ES-I3 (cell line): ENCODE data around the gene LGALS7.
"Not testable (repeated sequence)": the region's sequence is repeated elsewhere in the genome, so short reads cannot be mapped to it uniquely, and the experiment has no call there.

Experiments
- H3K36me3 ChIP-seq: 2 replicates; pipeline ENCODE4 v1.6.1; 2013; ENCODE audit warnings: mild to moderate bottlenecking, low read length, control low read depth, moderate library complexity; ENCODE audit not compliant: insufficient read depth
- H3K4me1 ChIP-seq: 2 replicates; pipeline ENCODE4 v1.6.1; 2013; ENCODE audit warnings: mild to moderate bottlenecking, control low read depth, low read length; ENCODE audit not compliant: insufficient read depth
- H3K9ac ChIP-seq: 2 replicates; pipeline ENCODE4 v1.6.1; 2013; ENCODE audit warnings: low read depth, mild to moderate bottlenecking, low read length, moderate library complexity
- H3K9me3 ChIP-seq: 2 replicates; pipeline ENCODE4 v1.6.1; 2013; ENCODE audit warnings: mild to moderate bottlenecking, low read length, moderate library complexity; ENCODE audit not compliant: control insufficient read depth, insufficient read depth

The LGALS7 gene

GRCh38 chr19:38791451-38792064, 18.2 kb upstream of the LGALS7 start:
- H3K9me3 ChIP-seq, H3K4me1 ChIP-seq, H3K36me3 ChIP-seq, H3K9ac ChIP-seq: not testable (repeated sequence)

- not testable (repeated sequence) for H3K9me3 ChIP-seq, H3K9ac ChIP-seq
These were observed 17.4 kb upstream of the LGALS7 start for GRCh38 chr19:38790507-38791403.

GRCh38 chr19:38788478-38789243, 15.3 kb upstream of the LGALS7 start, which contains the start of gene LGALS7B:
LGALS7B (plus strand) TSS chr19:38789200; CDS start chr19:38789227, 27 bp downstream.
- Histone ChIP-seq H3K9me3 (no peaks in the 10 kb centered on the region), H3K9ac (no peak within 1 kb of the TSS), H3K36me3 (no peaks in the 10 kb centered on the region), H3K4me1 (peaks cover 3% of the 10 kb centered on the region; the same call in 1 of the 2 replicates)

More at GRCh38 chr19:38790507-38791403, 17.4 kb upstream of the LGALS7 start:
- H3K36me3 ChIP-seq, H3K4me1 ChIP-seq: not testable (repeated sequence)

- H3K9ac ChIP-seq, result no peak overlapping the region
- H3K36me3 ChIP-seq, result no peaks in the 10 kb centered on the region
- H3K4me1 ChIP-seq, result no peaks in the 10 kb centered on the region
- H3K9me3 ChIP-seq, result no peaks in the 10 kb centered on the region
These were observed 13.4 kb upstream of the LGALS7 start for GRCh38 chr19:38786572-38787265.

GRCh38 chr19:38786061-38786460, 12.7 kb upstream of the LGALS7 start:
- not testable (repeated sequence) for H3K9me3 ChIP-seq, H3K4me1 ChIP-seq, H3K36me3 ChIP-seq, H3K9ac ChIP-seq

GRCh38 chr19:38785187-38785699, 11.9 kb upstream of the LGALS7 start:
- Histone ChIP-seq H3K36me3 (no peaks in the 10 kb centered on the region), H3K9ac (no peak overlapping the region), H3K9me3 (no peaks in the 10 kb centered on the region), H3K4me1 (no peaks in the 10 kb centered on the region)

- Histone ChIP-seq H3K4me1 (no peaks in the 10 kb centered on the region), H3K36me3 (no peaks in the 10 kb centered on the region)
These were observed 10.9 kb upstream of the LGALS7 start for GRCh38 chr19:38784224-38784623.

GRCh38 chr19:38782212-38782611, 8.9 kb upstream of the LGALS7 start:
- H3K9me3 ChIP-seq, H3K36me3 ChIP-seq, H3K4me1 ChIP-seq, H3K9ac ChIP-seq: not testable (repeated sequence)

More at GRCh38 chr19:38784224-38784623, 10.9 kb upstream of the LGALS7 start:
- H3K9me3 ChIP-seq, result no peaks in the 10 kb centered on the region
- no peak overlapping the region for H3K9ac ChIP-seq

- no peaks in the 10 kb centered on the region for H3K9me3 ChIP-seq
- H3K4me1 ChIP-seq, result no peaks in the 10 kb centered on the region
- no peaks in the 10 kb centered on the region for H3K36me3 ChIP-seq
- no peak overlapping the region for H3K9ac ChIP-seq
These were observed 7.7 kb upstream of the LGALS7 start for GRCh38 chr19:38781058-38781457.

GRCh38 chr19:38780443-38780842, 7.1 kb upstream of the LGALS7 start:
- Histone ChIP-seq H3K4me1 (no peaks in the 10 kb centered on the region), H3K36me3 (no peaks in the 10 kb centered on the region), H3K9me3 (no peaks in the 10 kb centered on the region), H3K9ac (no peak overlapping the region)

GRCh38 chr19:38778733-38779132, 5.4 kb upstream of the LGALS7 start:
- Histone ChIP-seq H3K36me3 (no peaks in the 10 kb centered on the region), H3K4me1 (no peaks in the 10 kb centered on the region; the same call in 1 of the 2 replicates), H3K9ac (no peak overlapping the region), H3K9me3 (no peaks in the 10 kb centered on the region)

- no peaks in the 10 kb centered on the region for H3K36me3 ChIP-seq
- H3K9me3 ChIP-seq, result no peaks in the 10 kb centered on the region
- H3K9ac ChIP-seq, result no peak overlapping the region
- H3K4me1 ChIP-seq, result peaks cover under 1% of the 10 kb centered on the region; the same call in 1 of the 2 replicates
These were observed 1.0 kb upstream of the LGALS7 start for GRCh38 chr19:38774181-38774950.

GRCh38 chr19:38771569-38771968, 1.7 kb downstream of the LGALS7 start:
- not testable (repeated sequence) for H3K4me1 ChIP-seq, H3K9me3 ChIP-seq, H3K9ac ChIP-seq, H3K36me3 ChIP-seq
